Measurements from ENCODE around the gene ZAP70.
"Not testable (repeated sequence)": the region's sequence is repeated elsewhere in the genome, so short reads cannot be mapped to it uniquely, and the experiment has no call there.

The ZAP70 gene

GRCh38 chr2:97706708-97707345 lies 6.5 kb upstream of the ZAP70 start:
- no peak for DNase-seq
- Mint-ChIP-seq H3K4me1 (peaks cover 21% of the 10 kb centered on the region), H3K9me3 (no peaks in the 10 kb centered on the region), H3K27me3 (ENCODE audit: low read depth, poor library complexity) (peaks cover 8% of the 10 kb centered on the region), H3K4me3 (no peak overlapping the region), H3K36me3 (ENCODE audit: low read depth) (no peaks in the 10 kb centered on the region), H3K27ac (no peak overlapping the region)
- no peak for TF ChIP-seq CTCF (IDR thresholded peaks at IDR 0.05)

- H3K4me1 Mint-ChIP-seq, result peaks cover 25% of the 10 kb centered on the region
- no peak overlapping the region for H3K4me3 Mint-ChIP-seq
- no peak for TF ChIP-seq CTCF (IDR thresholded peaks at IDR 0.05)
- DNase-seq, result no peak
- H3K27me3 Mint-ChIP-seq (ENCODE audit: low read depth, poor library complexity), result peaks cover 8% of the 10 kb centered on the region
- no peaks in the 10 kb centered on the region for H3K36me3 Mint-ChIP-seq (ENCODE audit: low read depth)
- no peak overlapping the region for H3K27ac Mint-ChIP-seq
- H3K9me3 Mint-ChIP-seq, result no peaks in the 10 kb centered on the region
Measured at GRCh38 chr2:97707362-97708047, 5.9 kb upstream of the ZAP70 start.

DNA sequence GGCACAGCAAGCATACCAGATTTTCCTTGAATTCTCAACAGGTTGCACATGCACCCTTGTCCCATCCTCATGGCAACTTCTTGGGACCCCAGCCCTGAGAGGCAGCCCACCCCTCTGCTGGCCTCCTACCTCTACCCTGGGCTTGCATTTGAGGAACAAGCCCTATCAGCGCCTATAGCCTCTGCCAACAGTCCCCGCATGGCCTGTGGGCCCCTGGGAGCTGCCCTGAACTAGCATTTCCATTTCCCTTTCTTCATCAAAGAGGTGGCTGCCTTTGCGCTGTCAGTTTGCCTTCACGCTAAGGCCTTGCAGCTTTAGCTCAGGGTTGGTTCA lies 5.4 kb upstream of the ZAP70 start:
- H3K4me1 Mint-ChIP-seq, result peaks cover 22% of the 10 kb centered on the region
- peak overlapping the region; percentile 29 for H3K27ac Mint-ChIP-seq
- no peaks in the 10 kb centered on the region for H3K36me3 Mint-ChIP-seq (ENCODE audit: low read depth)
- no peak for DNase-seq
- H3K9me3 Mint-ChIP-seq, result no peaks in the 10 kb centered on the region
- no peak for TF ChIP-seq CTCF (IDR thresholded peaks at IDR 0.05)
- H3K27me3 Mint-ChIP-seq (ENCODE audit: low read depth, poor library complexity), result peaks cover 8% of the 10 kb centered on the region
- no peak overlapping the region for H3K4me3 Mint-ChIP-seq

DNA sequence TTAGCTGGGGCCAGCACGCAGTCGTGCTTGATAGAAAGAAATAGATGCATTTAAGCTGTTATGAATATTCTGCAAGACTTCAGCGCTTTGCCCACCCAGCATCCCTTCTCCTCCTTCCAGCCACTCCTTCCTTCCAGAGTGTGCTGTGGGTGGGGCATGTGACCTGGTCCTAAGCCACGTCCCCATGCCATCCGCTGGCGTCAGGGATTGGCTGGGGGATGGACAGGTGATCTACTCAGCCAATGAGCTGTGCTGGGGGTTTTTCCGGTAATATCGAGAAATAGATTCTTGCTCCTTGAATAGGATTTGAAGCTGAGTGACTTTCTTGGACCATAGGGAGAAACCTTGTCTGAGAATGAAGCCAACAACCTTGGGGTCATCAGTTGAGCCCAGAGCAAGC lies 4.8 kb upstream of the ZAP70 start:
- H3K27me3 Mint-ChIP-seq (ENCODE audit: low read depth, poor library complexity), result peaks cover 8% of the 10 kb centered on the region
- no peak for TF ChIP-seq CTCF (IDR thresholded peaks at IDR 0.05)
- H3K4me3 Mint-ChIP-seq, result no peak overlapping the region
- H3K27ac Mint-ChIP-seq, result no peak overlapping the region
- H3K36me3 Mint-ChIP-seq (ENCODE audit: low read depth), result no peaks in the 10 kb centered on the region
- DNase-seq, result no peak
- peaks cover 25% of the 10 kb centered on the region for H3K4me1 Mint-ChIP-seq
- no peaks in the 10 kb centered on the region for H3K9me3 Mint-ChIP-seq

DNA sequence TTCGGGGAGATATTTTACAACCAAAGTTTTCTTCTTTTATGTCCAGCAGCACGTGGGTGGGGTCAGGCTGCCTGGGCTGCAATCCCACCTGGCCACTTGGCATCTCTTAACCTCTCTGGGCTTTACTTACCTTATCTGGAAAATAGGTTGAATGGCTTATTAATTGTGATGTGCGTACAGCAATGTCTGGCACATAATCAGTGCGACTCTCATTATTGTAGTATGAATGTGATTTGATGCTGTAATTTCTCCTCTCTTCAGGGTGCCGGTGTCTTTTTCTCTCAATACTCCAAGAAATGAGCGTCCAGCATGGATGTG lies 2.0 kb upstream of the ZAP70 start:
- H3K36me3 Mint-ChIP-seq (ENCODE audit: low read depth), result no peaks in the 10 kb centered on the region
- DNase-seq, result no peak
- peaks cover 53% of the 10 kb centered on the region for H3K4me1 Mint-ChIP-seq
- peaks cover 5% of the 10 kb centered on the region for H3K27me3 Mint-ChIP-seq (ENCODE audit: low read depth, poor library complexity)
- H3K27ac Mint-ChIP-seq, result no peak overlapping the region
- TF ChIP-seq CTCF (IDR thresholded peaks at IDR 0.05), result no peak
- H3K4me3 Mint-ChIP-seq, result no peak overlapping the region
- H3K9me3 Mint-ChIP-seq, result no peaks in the 10 kb centered on the region

- not testable (repeated sequence) for H3K27me3 Mint-ChIP-seq (ENCODE audit: low read depth, poor library complexity); H3K9me3 Mint-ChIP-seq; H3K4me3 Mint-ChIP-seq; DNase-seq; H3K36me3 Mint-ChIP-seq (ENCODE audit: low read depth)
- Mint-ChIP-seq H3K27ac (peak overlapping the region; percentile 50), H3K4me1 (peaks cover 61% of the 10 kb centered on the region)
Measured at GRCh38 chr2:97712175-97712574, 1.2 kb upstream of the ZAP70 start.
